Left colon (tissue), 2 donors: ENCODE measurements around the gene PHF21A. TPM values are rescaled to one million over a fixed set of nuclear protein-coding genes. Genes with fewer than 3 reads are reported as not detected.

Experiments used
- ATAC-seq: fragments of 200-7000 bp; cut with Tn5 transposase; one replicate; pipeline ENCODE4 v1.9.1; 2020; ENCODE audit warnings: mild to moderate bottlenecking, moderate library complexity
- DNase-seq, 2 donors: peaks; one replicate each; pipeline ENCODE4 v3.0.0-alpha.2; 2020
- intact Hi-C, 2 donors: fragments of 100-400 bp; cut with DNase I in 1 of 2; cut with micrococcal nuclease in 1 of 2; formaldehyde crosslinking; loops; one replicate each; pipeline versions ENCODE4 v1.11.2 to v1.14.0; 2022; cut with DNase I, micrococcal nuclease
- total RNA-seq, 2 donors: library from RNA; stranded (reverse); fragmentation: NEBNext Ultra II Directional; extraction: Animal tissue kit (Norgen Biotek cat#: 25700); gene quantifications; one replicate each; pipeline ENCODE4 v1.2.1, GENCODE V29; 2021
- donor health status: DM: no; HTN: no; CAD: no.
- donor health status: DM: yes; HTN: yes; CAD: no.

Gene PHF21A
- total RNA-seq, 2 donors from 2014 or later: 19.9 to 24.5 TPM

GRCh38 chr11:45885921-45886721 is 235.1 kb downstream of the PHF21A start:
- ATAC-seq: peak; percentile 2
- DNase-seq: no peak
- intact Hi-C loops: no loop called here

GRCh38 chr11:45885274-45885920 is 235.9 kb downstream of the PHF21A start, which contains the start of gene MAPK8IP1:
TSS of gene MAPK8IP1 (plus strand) at chr11:45885651. CDS start at chr11:45885821, 170 bp downstream.
- intact Hi-C loops: no loop called here
- ATAC-seq: peak; percentile 87
- DNase-seq: peak in 1 of 2 donors; percentile 65

GRCh38 chr11:45884596-45885185 is 236.6 kb downstream of the PHF21A start:
- intact Hi-C loops: no loop called here
- ATAC-seq: no peak

More at GRCh38 chr11:45884596-45885185, 236.6 kb downstream of the PHF21A start:
- DNase-seq: no peak

Other genes starting within 250 kb of the PHF21A start
- gene MAPK8IP1, start 235.8 kb downstream of the PHF21A start, total RNA-seq: 1 to 10 TPM; 1.7 to 4.0 TPM
- 1 to 10 TPM in 1 of 2 donors, under 1 TPM in 1; 0.61 to 1.3 TPM for gene FREY1, start 214.2 kb downstream of the PHF21A start, total RNA-seq
- gene PEX16, start 203.6 kb downstream of the PHF21A start, total RNA-seq: 10 to 100 TPM; 39.6 to 42.9 TPM
- 1 to 10 TPM; 1.1 to 4.2 TPM for gene LARGE2, start 198.8 kb downstream of the PHF21A start, total RNA-seq
- 100 to 1,000 TPM; 118 to 200 TPM for gene CREB3L1, start 156.2 kb upstream of the PHF21A start, total RNA-seq
- 10 to 100 TPM; 44.9 to 47.9 TPM for gene DGKZ, start 226.0 kb upstream of the PHF21A start, total RNA-seq